Stomach (tissue), 9 donors: Measurements from ENCODE around the gene APBB3. TPM values are rescaled to one million over a fixed set of nuclear protein-coding genes. Genes with fewer than 3 reads are reported as not detected.
A peak's percentile ranks its signal among the peaks of the same experiment; 100 is the strongest.

ENCODE experiments used
- DNase-seq, 2 donors: peaks; one replicate each; pipeline versions ENCODE4 v3.0.0 to v3.0.0-alpha.2; 2013 to 2019
- H3K27ac ChIP-seq, 5 donors: fragments of 200-600 bp in 4 of 5; sonication (generic) in 4 of 5; one replicate each; pipeline ENCODE4 v1.5.1; 2013 to 2019; ENCODE audit warnings: mild to moderate bottlenecking in 1 of 5, moderate library complexity in 1 of 5
- H3K27me3 ChIP-seq, 3 donors: fragments of 200-600 bp; sonication (generic); one replicate each; pipeline ENCODE4 v1.5.1; 2017 to 2019; ENCODE audit warnings: mixed run types in 1 of 3
- H3K36me3 ChIP-seq, 4 donors: fragments of 200-600 bp; sonication (generic); 1 replicate in 3 of 4; 2 replicates in 1 of 4; pipeline ENCODE4 v1.5.1; 2016 to 2019
- H3K4me1 ChIP-seq, 4 donors: fragments of 200-600 bp; sonication (generic); one replicate each; pipeline ENCODE4 v1.5.1; 2016 to 2019
- H3K4me3 ChIP-seq, 4 donors: fragments of 200-600 bp; sonication (generic) in 3 of 4; one replicate each; pipeline ENCODE4 v1.5.1; 2016 to 2019; ENCODE audit warnings: mild to moderate bottlenecking in 1 of 4
- H3K9me3 ChIP-seq, 4 donors: fragments of 200-600 bp; sonication (generic); one replicate each; pipeline ENCODE4 v1.5.1; 2016 to 2019
- CTCF ChIP-seq, 7 experiments: fragments of 450-650 bp in 4 of 7; fragments of 200-600 bp in 3 of 7; sonication (generic) in 3 of 7; IDR thresholded peaks; one replicate each; pipeline ENCODE4 v1.5.1; 2016 to 2019; ENCODE audit warnings: antibody characterized with exemption in 7 of 7, control low read depth in 2 of 7, mild to moderate bottlenecking in 1 of 7
- EP300 ChIP-seq: sonication (generic); formaldehyde crosslinking; IDR thresholded peaks from one replicate; pipeline ENCODE4 v1.6.1; 2017; ENCODE audit warnings: antibody characterized with exemption
- POLR2A ChIP-seq, 4 donors: fragments of 450-650 bp; IDR thresholded peaks; one replicate each; pipeline ENCODE4 v1.6.1; 2016; ENCODE audit warnings: antibody characterized with exemption in 4 of 4, control low read depth in 2 of 4, mild to moderate bottlenecking in 1 of 4, moderate library complexity in 1 of 4
- POLR2AphosphoS5 ChIP-seq, 3 donors: sonication (generic); formaldehyde crosslinking; IDR thresholded peaks; one replicate each; pipeline ENCODE4 v1.6.1; 2016; ENCODE audit warnings: antibody characterized with exemption in 3 of 3
- WGBS, 5 donors: extraction: QIAGEN DNeasy Blood & Tissue Kit in 3 of 5; methylation state at CpG; one replicate each; pipeline versions ENCODE4 v1.1.5 to v1.1.7; 2013 to 2018; 5-methylcytosine and 5-hydroxymethylcytosine counted together
- intact Hi-C: fragments of 100-400 bp; cut with DNase I; formaldehyde crosslinking; loops from one replicate; pipeline ENCODE4 v1.15.1; 2023; ENCODE audit warnings: low total_unique reads
- polyA plus RNA-seq, 3 donors: library from polyadenylated mRNA; stranded (reverse); fragments of 200-250 nt; gene quantifications; one replicate each; pipeline ENCODE4 v1.2.3, GENCODE V29; 2013
- small RNA-seq, 4 donors: library from RNA; depleted of rRNA; stranded (forward); fragments of <200 nt; gene quantifications; one replicate each; pipeline ENCODE3, GENCODE V24; 2016
- total RNA-seq, 5 donors: library from RNA; depleted of rRNA; stranded (reverse); fragments of >200 nt; gene quantifications; one replicate each; pipeline versions ENCODE4 v1.1.0 to v1.2.3, GENCODE V29; 2014 to 2016
- donor health status: healthy with polysubstance abuse.
- donor health status: Bipolar disorder and iron deficiency.
- donor health status: healthy.

Gene APBB3
- total and polyA plus RNA-seq, 8 donors: 5.4 to 40.8 (median 16.7) TPM

DNA sequence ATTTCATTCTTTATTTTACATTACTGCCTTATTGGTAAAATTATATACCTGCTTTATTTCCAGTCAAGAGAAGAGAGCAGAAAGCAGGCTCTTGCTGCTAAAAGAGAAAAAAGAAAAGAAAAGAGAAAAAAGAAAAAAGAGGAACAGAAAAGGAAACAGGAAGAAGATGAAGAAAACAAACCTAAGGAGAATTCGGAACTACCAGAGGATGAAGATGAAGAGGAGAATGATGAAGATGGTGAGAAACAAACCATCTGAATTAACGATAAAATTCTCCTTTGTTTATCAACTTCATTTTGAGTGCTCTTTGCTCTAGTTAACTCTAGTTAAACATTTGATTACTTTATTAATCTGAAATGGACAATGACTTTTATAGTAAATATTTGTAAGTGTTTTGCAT, 40.4 kb downstream of the APBB3 start:
- DNase-seq: no peak
- no peaks in the 10 kb centered on the region for H3K9me3 ChIP-seq
- TF ChIP-seq POLR2A (IDR thresholded peaks at IDR 0.05): no peak
- no peak for TF ChIP-seq EP300
- no peak for TF ChIP-seq CTCF (IDR thresholded peaks at IDR 0.05)
- no peak for TF ChIP-seq POLR2AphosphoS5 (IDR thresholded peaks at IDR 0.05)
- H3K27me3 ChIP-seq: no peaks in the 10 kb centered on the region
- 77 to 89% (median 82%) methylated on average over 2 of the region's 2 CpGs for WGBS, 5 donors
- peaks cover 37 to 70% (median 67%) of the 10 kb centered on the region in 4 donors for H3K36me3 ChIP-seq
- no peak overlapping the region for H3K27ac ChIP-seq
- intact Hi-C loops: no loop called here
- no peaks in the 10 kb centered on the region for H3K4me1 ChIP-seq
- no peak overlapping the region for H3K4me3 ChIP-seq

DNA sequence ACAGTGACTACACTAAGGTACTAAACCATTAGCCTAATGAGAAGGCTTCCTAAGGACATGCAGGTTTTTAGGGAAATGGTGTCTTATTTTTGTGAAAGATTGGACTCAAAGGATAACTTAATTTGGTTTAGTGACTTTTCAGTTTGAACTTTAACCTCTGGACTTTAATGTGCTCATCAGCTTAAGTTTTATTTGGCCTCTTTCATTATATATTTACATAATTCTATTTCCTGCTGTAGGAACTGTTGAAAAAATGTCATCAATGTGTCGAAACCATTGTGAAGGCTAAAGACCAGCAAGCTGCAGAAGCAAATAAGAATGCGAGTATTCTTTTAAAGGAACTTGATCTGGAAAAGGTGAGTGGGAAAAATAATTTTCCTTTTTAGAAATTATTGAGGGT, 51.3 kb downstream of the APBB3 start:
- intact Hi-C loops: no loop called here
- Histone ChIP-seq H3K9me3 (no peaks in the 10 kb centered on the region), H3K4me1 (no peaks in the 10 kb centered on the region), H3K4me3 (no peak overlapping the region), H3K36me3 (peaks cover 48 to 78% (median 75%) of the 10 kb centered on the region in 4 donors), H3K27ac (no peak overlapping the region), H3K27me3 (no peaks in the 10 kb centered on the region)
- no peak for DNase-seq
- WGBS, 5 donors: 89 to 100% (median 94%) methylated on average over 2 of the region's 2 CpGs
- no peak for TF ChIP-seq EP300
- no peak for TF ChIP-seq CTCF (IDR thresholded peaks at IDR 0.05)
- no peak for TF ChIP-seq POLR2AphosphoS5 (IDR thresholded peaks at IDR 0.05)
- TF ChIP-seq POLR2A (IDR thresholded peaks at IDR 0.05): no peak

DNA sequence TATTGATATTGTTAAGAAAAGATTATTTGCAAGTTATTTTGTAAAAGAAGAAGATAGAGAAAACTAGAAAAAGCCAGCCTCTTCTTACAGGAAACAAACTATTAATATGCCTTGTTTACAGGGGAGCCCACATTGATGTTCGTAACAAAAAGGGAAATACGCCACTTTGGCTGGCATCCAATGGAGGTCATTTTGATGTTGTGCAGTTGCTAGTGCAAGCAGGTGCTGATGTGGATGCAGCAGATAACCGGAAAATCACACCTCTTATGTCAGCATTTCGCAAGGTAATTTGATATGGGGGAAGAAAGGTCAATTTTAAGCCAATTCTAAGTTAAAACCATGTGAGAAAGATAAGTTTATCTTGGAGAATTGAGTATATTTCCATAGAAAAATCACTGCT, 54.5 kb downstream of the APBB3 start:
- H3K27ac ChIP-seq: no peak overlapping the region
- peak in 1 of 2 donors; percentile 18 for DNase-seq
- H3K27me3 ChIP-seq: no peaks in the 10 kb centered on the region
- intact Hi-C loops: no loop called here
- no peak overlapping the region for H3K4me3 ChIP-seq
- 76 to 80% (median 79%) methylated on average over 4 of the region's 4 CpGs for WGBS, 5 donors
- TF ChIP-seq CTCF (IDR thresholded peaks at IDR 0.05) (no peak), POLR2AphosphoS5 (IDR thresholded peaks at IDR 0.05) (no peak), EP300 (no peak), POLR2A (IDR thresholded peaks at IDR 0.05) (no peak)
- H3K36me3 ChIP-seq: peaks cover 58 to 100% (median 98%) of the 10 kb centered on the region in 4 donors
- no peaks in the 10 kb centered on the region for H3K4me1 ChIP-seq
- H3K9me3 ChIP-seq: no peaks in the 10 kb centered on the region

Small RNAs within 50 kb of the gene (small RNA-seq; reads per million reads assigned to genes)
- gene RF00279: 0 reads per million in 4 donors
- gene RF00443: 0 reads per million in 4 donors

Other genes starting within 250 kb of the APBB3 start
- 10 to 100 TPM in 3 of 5 donors, 1 to 10 TPM in 2; 1.2 to 39.8 (median 27.7) TPM for gene HBEGF, start 218.0 kb downstream of the APBB3 start, total RNA-seq
- gene HBEGF, start 218.0 kb downstream of the APBB3 start, polyA plus RNA-seq: 10 to 100 TPM in 2 of 3 donors, 1 to 10 TPM in 1; 8.5 to 15.0 (median 11.8) TPM
- not detected for gene SLC4A9, start 204.4 kb downstream of the APBB3 start, total RNA-seq
- under 1 TPM in 1 of 3 donors, not detected in 2; 0.30 TPM for gene SLC4A9, start 204.4 kb downstream of the APBB3 start, polyA plus RNA-seq
- 100 to 1,000 TPM in 4 of 5 donors, 10 to 100 TPM in 1; 99.6 to 249 (median 175) TPM for gene ANKHD1, start 162.8 kb downstream of the APBB3 start, total RNA-seq
- gene ANKHD1, start 162.8 kb downstream of the APBB3 start, polyA plus RNA-seq: 10 to 100 TPM; 22.0 to 99.4 (median 37.6) TPM
- gene EIF4EBP3, start 16.9 kb downstream of the APBB3 start, total RNA-seq: 10 to 100 TPM in 1 of 5 donors, 1 to 10 TPM in 4; 2.7 to 15.1 (median 8.1) TPM
- 10 to 100 TPM; 66.1 to 90.9 (median 80.2) TPM for gene EIF4EBP3, start 16.9 kb downstream of the APBB3 start, polyA plus RNA-seq
- 10 to 100 TPM in 3 of 5 donors, 1 to 10 TPM in 1, not detected in 1; 1.8 to 26.8 (median 22.9) TPM for gene SRA1, start 7.1 kb downstream of the APBB3 start, total RNA-seq
- 10 to 100 TPM; 37.7 to 51.0 (median 39.7) TPM for gene SRA1, start 7.1 kb downstream of the APBB3 start, polyA plus RNA-seq
- 10 to 100 TPM; 11.4 to 62.0 (median 43.0) TPM for gene SLC35A4, start 230 bp upstream of the APBB3 start, total RNA-seq
- 10 to 100 TPM; 30.4 to 47.7 (median 41.7) TPM for gene SLC35A4, start 230 bp upstream of the APBB3 start, polyA plus RNA-seq
- gene CD14, start 68.6 kb upstream of the APBB3 start, total RNA-seq: 10 to 100 TPM in 4 of 5 donors, 1 to 10 TPM in 1; 8.5 to 99.8 (median 23.9) TPM
- 10 to 100 TPM; 17.0 to 45.6 (median 35.0) TPM for gene CD14, start 68.6 kb upstream of the APBB3 start, polyA plus RNA-seq
- 10 to 100 TPM in 2 of 5 donors, 1 to 10 TPM in 3; 4.0 to 40.8 (median 7.0) TPM for gene TMCO6, start 74.9 kb upstream of the APBB3 start, total RNA-seq
- 10 to 100 TPM in 1 of 3 donors, 1 to 10 TPM in 2; 6.8 to 15.5 (median 7.9) TPM for gene TMCO6, start 74.9 kb upstream of the APBB3 start, polyA plus RNA-seq
- gene NDUFA2, start 83.0 kb upstream of the APBB3 start, total RNA-seq: 100 to 1,000 TPM in 1 of 5 donors, 10 to 100 TPM in 4; 28.6 to 171 (median 42.3) TPM
- gene NDUFA2, start 83.0 kb upstream of the APBB3 start, polyA plus RNA-seq: 100 to 1,000 TPM; 266 to 271 (median 271) TPM
- gene IK, start 83.2 kb upstream of the APBB3 start, total RNA-seq: 100 to 1,000 TPM in 1 of 5 donors, 10 to 100 TPM in 4; 69.4 to 155 (median 73.3) TPM
- 10 to 100 TPM; 53.1 to 68.7 (median 61.4) TPM for gene IK, start 83.2 kb upstream of the APBB3 start, polyA plus RNA-seq
- gene WDR55, start 100.3 kb upstream of the APBB3 start, total RNA-seq: 10 to 100 TPM; 20.7 to 51.0 (median 31.0) TPM
- 10 to 100 TPM; 13.8 to 19.6 (median 17.8) TPM for gene WDR55, start 100.3 kb upstream of the APBB3 start, polyA plus RNA-seq
- 1 to 10 TPM in 2 of 5 donors, not detected in 3; 1.4 to 6.4 TPM for gene DND1, start 109.0 kb upstream of the APBB3 start, total RNA-seq
- 1 to 10 TPM in 1 of 3 donors, under 1 TPM in 1, not detected in 1; 0.50 to 1.5 TPM for gene DND1, start 109.0 kb upstream of the APBB3 start, polyA plus RNA-seq
- 100 to 1,000 TPM in 1 of 5 donors, 10 to 100 TPM in 4; 22.9 to 117 (median 50.3) TPM for gene HARS1, start 126.8 kb upstream of the APBB3 start, total RNA-seq
- 10 to 100 TPM; 46.1 to 53.4 (median 51.3) TPM for gene HARS1, start 126.8 kb upstream of the APBB3 start, polyA plus RNA-seq
- gene HARS2, start 126.9 kb upstream of the APBB3 start, total RNA-seq: 100 to 1,000 TPM in 1 of 5 donors, 10 to 100 TPM in 4; 37.5 to 155 (median 58.5) TPM
- 10 to 100 TPM; 13.1 to 17.9 (median 17.4) TPM for gene HARS2, start 126.9 kb upstream of the APBB3 start, polyA plus RNA-seq
- 100 to 1,000 TPM in 1 of 5 donors, 10 to 100 TPM in 4; 30.7 to 143 (median 44.8) TPM for gene ZMAT2, start 135.8 kb upstream of the APBB3 start, total RNA-seq
- gene ZMAT2, start 135.8 kb upstream of the APBB3 start, polyA plus RNA-seq: 10 to 100 TPM; 48.9 to 90.6 (median 58.2) TPM
- gene PCDHA1, start 221.5 kb upstream of the APBB3 start, total RNA-seq: under 1 TPM in 1 of 5 donors, not detected in 4; 0.37 TPM
- gene PCDHA1, start 221.5 kb upstream of the APBB3 start, polyA plus RNA-seq: not detected
- 1 to 10 TPM in 1 of 5 donors, under 1 TPM in 1, not detected in 3; 0.55 to 1.7 TPM for gene PCDHA2, start 230.3 kb upstream of the APBB3 start, total RNA-seq
- gene PCDHA2, start 230.3 kb upstream of the APBB3 start, polyA plus RNA-seq: not detected
- gene PCDHA3, start 236.5 kb upstream of the APBB3 start, total RNA-seq: 1 to 10 TPM in 1 of 5 donors, under 1 TPM in 2, not detected in 2; under 0.01 to 1.2 (median 0.55) TPM
- gene PCDHA3, start 236.5 kb upstream of the APBB3 start, polyA plus RNA-seq: under 1 TPM in 2 of 3 donors, not detected in 1; 0.06 to 0.08 TPM
- 1 to 10 TPM in 4 of 5 donors, not detected in 1; 1.0 to 2.6 (median 1.5) TPM for gene PCDHA4, start 242.5 kb upstream of the APBB3 start, total RNA-seq
- under 1 TPM in 2 of 3 donors, not detected in 1; 0.08 to 0.25 TPM for gene PCDHA4, start 242.5 kb upstream of the APBB3 start, polyA plus RNA-seq